ENCODE measurements around the gene IFNL3. TPM values are rescaled to one million over a fixed set of nuclear protein-coding genes. Genes with fewer than 3 reads are reported as not detected.

Gene IFNL3
- total RNA-seq, 1 donor from 2014 or later, result not detected

GRCh38 chr19:39196320-39196719, 48.5 kb downstream of the IFNL3 start:
- no peak for FAIRE-seq

GRCh38 chr19:39195755-39196154, 49.1 kb downstream of the IFNL3 start:
- no peak for FAIRE-seq
- no peak for DNase-seq (ENCODE audit: low spot score in 2 of 2)

More at GRCh38 chr19:39196320-39196719, 48.5 kb downstream of the IFNL3 start:
- DNase-seq (ENCODE audit: low spot score in 2 of 2), result no peak

GRCh38 chr19:39194832-39195542, 49.8 kb downstream of the IFNL3 start:
- DNase-seq (ENCODE audit: low spot score in 2 of 2) (no peak), FAIRE-seq (no peak)

- DNase-seq (ENCODE audit: low spot score in 2 of 2) (no peak), FAIRE-seq (no peak)
These were observed 51.0 kb downstream of the IFNL3 start for GRCh38 chr19:39193803-39194202.

Other genes starting within 250 kb of the IFNL3 start
- 8.6 TPM for gene FBXO27, start 212.5 kb downstream of the IFNL3 start, total RNA-seq
- not detected for gene ACP7, start 160.6 kb downstream of the IFNL3 start, total RNA-seq
- 0.82 TPM for gene PAK4, start 119.2 kb downstream of the IFNL3 start, total RNA-seq
- gene NCCRP1, start 48.0 kb downstream of the IFNL3 start, total RNA-seq, result not detected
- not detected for gene SYCN, start 40.7 kb downstream of the IFNL3 start, total RNA-seq
- gene IFNL4, start 3.9 kb upstream of the IFNL3 start, total RNA-seq, result under 0.01 TPM
- gene IFNL2, start 23.4 kb upstream of the IFNL3 start, total RNA-seq, result not detected
- not detected for gene IFNL1, start 51.4 kb upstream of the IFNL3 start, total RNA-seq
- 5.3 TPM for gene LRFN1, start 75.9 kb upstream of the IFNL3 start, total RNA-seq
- 2.9 TPM for gene GMFG, start 91.0 kb upstream of the IFNL3 start, total RNA-seq
- 13.0 TPM for gene SAMD4B, start 97.4 kb upstream of the IFNL3 start, total RNA-seq
- 36.7 TPM for gene PAF1, start 146.1 kb upstream of the IFNL3 start, total RNA-seq
- gene MED29, start 146.4 kb upstream of the IFNL3 start, total RNA-seq, result 9.8 TPM
- 0.41 TPM for gene ZFP36, start 161.8 kb upstream of the IFNL3 start, total RNA-seq
- gene PLEKHG2, start 167.7 kb upstream of the IFNL3 start, total RNA-seq, result 17.5 TPM
- gene RPS16, start 190.9 kb upstream of the IFNL3 start, total RNA-seq, result 59.1 TPM
- 59.5 TPM for gene SUPT5H, start 200.6 kb upstream of the IFNL3 start, total RNA-seq
- 43.2 TPM for gene TIMM50, start 235.8 kb upstream of the IFNL3 start, total RNA-seq

Measured in frontal cortex (tissue), 4 donors.